Measurements from ENCODE around the gene MRPS34.

The MRPS34 gene

GRCh38 chr16:1762879-1763520 is 9.9 kb downstream of the MRPS34 start:
- DNase-seq, result no peak
- in situ Hi-C loops (cut with HindIII; ENCODE audit: low pct_ligation_motif_present, low pct_unique_long_range_greater_than_20kb, low sequenced_read_pairs), result no loop called here

- in situ Hi-C loops (cut with HindIII; ENCODE audit: low pct_ligation_motif_present, low pct_unique_long_range_greater_than_20kb, low sequenced_read_pairs), result no loop called here
Observed at GRCh38 chr16:1762196-1762878, 10.6 kb downstream of the MRPS34 start.

GRCh38 chr16:1761751-1762150 is 11.2 kb downstream of the MRPS34 start:
- in situ Hi-C loops (cut with HindIII; ENCODE audit: low pct_ligation_motif_present, low pct_unique_long_range_greater_than_20kb, low sequenced_read_pairs), result no loop called here
- DNase-seq, result no peak

More at GRCh38 chr16:1762196-1762878, 10.6 kb downstream of the MRPS34 start:
- DNase-seq, result no peak

- DNase-seq, result no peak
- in situ Hi-C loops (cut with HindIII; ENCODE audit: low pct_ligation_motif_present, low pct_unique_long_range_greater_than_20kb, low sequenced_read_pairs), result no loop called here
Observed at GRCh38 chr16:1760911-1761310, 12.0 kb downstream of the MRPS34 start.

- in situ Hi-C loops (cut with HindIII; ENCODE audit: low pct_ligation_motif_present, low pct_unique_long_range_greater_than_20kb, low sequenced_read_pairs), result no loop called here
- no peak for DNase-seq
Observed at GRCh38 chr16:1759511-1759910, 13.4 kb downstream of the MRPS34 start.

GRCh38 chr16:1758923-1759322 is 14.0 kb downstream of the MRPS34 start:
- in situ Hi-C loops (cut with HindIII; ENCODE audit: low pct_ligation_motif_present, low pct_unique_long_range_greater_than_20kb, low sequenced_read_pairs), result no loop called here

GRCh38 chr16:1757714-1758461 is 15.0 kb downstream of the MRPS34 start:
- in situ Hi-C loops (cut with HindIII; ENCODE audit: low pct_ligation_motif_present, low pct_unique_long_range_greater_than_20kb, low sequenced_read_pairs), result no loop called here
- no peak for DNase-seq

More at GRCh38 chr16:1758923-1759322, 14.0 kb downstream of the MRPS34 start:
- DNase-seq, result no peak

- in situ Hi-C loops (cut with HindIII; ENCODE audit: low pct_ligation_motif_present, low pct_unique_long_range_greater_than_20kb, low sequenced_read_pairs), result no loop called here
- no peak for DNase-seq
Observed at GRCh38 chr16:1754204-1754603, 18.7 kb downstream of the MRPS34 start.

GRCh38 chr16:1752853-1753252 is 20.1 kb downstream of the MRPS34 start:
- in situ Hi-C loops (cut with HindIII; ENCODE audit: low pct_ligation_motif_present, low pct_unique_long_range_greater_than_20kb, low sequenced_read_pairs), result no loop called here
- no peak for DNase-seq

GRCh38 chr16:1751946-1752345 is 21.0 kb downstream of the MRPS34 start:
- in situ Hi-C loops (cut with HindIII; ENCODE audit: low pct_ligation_motif_present, low pct_unique_long_range_greater_than_20kb, low sequenced_read_pairs), result no loop called here
- no peak for DNase-seq

- no peak for DNase-seq
- in situ Hi-C loops (cut with HindIII; ENCODE audit: low pct_ligation_motif_present, low pct_unique_long_range_greater_than_20kb, low sequenced_read_pairs), result no loop called here
Observed at GRCh38 chr16:1749152-1750117, 23.5 kb downstream of the MRPS34 start.

GRCh38 chr16:1747934-1748333 is 25.0 kb downstream of the MRPS34 start:
- DNase-seq, result no peak
- in situ Hi-C loops (cut with HindIII; ENCODE audit: low pct_ligation_motif_present, low pct_unique_long_range_greater_than_20kb, low sequenced_read_pairs), result no loop called here

GRCh38 chr16:1746693-1747195 is 26.2 kb downstream of the MRPS34 start:
- in situ Hi-C loops (cut with HindIII; ENCODE audit: low pct_ligation_motif_present, low pct_unique_long_range_greater_than_20kb, low sequenced_read_pairs), result no loop called here
- no peak for DNase-seq

- in situ Hi-C loops (cut with HindIII; ENCODE audit: low pct_ligation_motif_present, low pct_unique_long_range_greater_than_20kb, low sequenced_read_pairs), result no loop called here
- no peak for DNase-seq
Observed at GRCh38 chr16:1745900-1746692, 26.8 kb downstream of the MRPS34 start.

GRCh38 chr16:1745181-1745899 is 27.6 kb downstream of the MRPS34 start:
- in situ Hi-C loops (cut with HindIII; ENCODE audit: low pct_ligation_motif_present, low pct_unique_long_range_greater_than_20kb, low sequenced_read_pairs), result no loop called here
- DNase-seq, result no peak

- DNase-seq, result no peak
- in situ Hi-C loops (cut with HindIII; ENCODE audit: low pct_ligation_motif_present, low pct_unique_long_range_greater_than_20kb, low sequenced_read_pairs), result no loop called here
Observed at GRCh38 chr16:1744338-1744840, 28.5 kb downstream of the MRPS34 start.
